Left lobe of liver (tissue), 2 donors: ENCODE data around the gene SUFU. TPM values are rescaled to one million over a fixed set of nuclear protein-coding genes. Genes with fewer than 3 reads are reported as not detected.
"Not testable (repeated sequence)": the region's sequence is repeated elsewhere in the genome, so short reads cannot be mapped to it uniquely, and the experiment has no call there.

Source experiments
- ATAC-seq: fragments of 200-7000 bp; cut with Tn5 transposase; one replicate; pipeline ENCODE4 v1.9.1; 2020; ENCODE audit warnings: mild to moderate bottlenecking, moderate library complexity
- DNase-seq: peaks from one replicate; pipeline ENCODE4 v3.0.0-alpha.2; 2020; ENCODE audit warnings: low spot score
- total RNA-seq: library from RNA; stranded (reverse); gene quantifications from one replicate; pipeline ENCODE4 v1.2.1, GENCODE V29; 2021
- donor health status: DM: no; HTN: no; CAD: no; lungs with moderate emphysema.
- donor health status: DM: no; HTN: yes; CAD: no.

Gene SUFU
- total RNA-seq, 1 donor from 2014 or later, result 6.8 TPM

DNA sequence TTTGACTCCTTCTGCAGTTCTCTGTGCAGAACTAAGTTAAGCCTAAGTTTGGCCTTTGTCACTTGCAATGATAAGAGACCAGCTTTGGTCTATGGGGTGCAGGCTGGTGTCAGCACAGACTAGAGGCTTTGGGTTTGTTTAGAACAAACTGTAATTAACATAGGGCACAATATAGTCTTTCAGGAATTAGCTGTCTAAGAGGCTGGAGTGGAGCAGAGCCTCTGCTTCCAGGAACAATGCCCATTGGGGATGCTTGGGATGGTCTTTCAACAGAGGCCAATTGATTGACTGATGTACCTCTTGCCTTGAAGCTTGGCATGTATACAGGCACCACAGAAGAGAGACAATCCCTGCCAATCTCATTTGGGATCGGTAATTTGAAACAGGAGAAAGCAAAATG, 4.7 kb downstream of the SUFU start:
- ATAC-seq (no peak), DNase-seq (no peak)

GRCh38 chr10:102509387-102509786, 5.6 kb downstream of the SUFU start:
- DNase-seq (no peak), ATAC-seq (no peak)

DNA sequence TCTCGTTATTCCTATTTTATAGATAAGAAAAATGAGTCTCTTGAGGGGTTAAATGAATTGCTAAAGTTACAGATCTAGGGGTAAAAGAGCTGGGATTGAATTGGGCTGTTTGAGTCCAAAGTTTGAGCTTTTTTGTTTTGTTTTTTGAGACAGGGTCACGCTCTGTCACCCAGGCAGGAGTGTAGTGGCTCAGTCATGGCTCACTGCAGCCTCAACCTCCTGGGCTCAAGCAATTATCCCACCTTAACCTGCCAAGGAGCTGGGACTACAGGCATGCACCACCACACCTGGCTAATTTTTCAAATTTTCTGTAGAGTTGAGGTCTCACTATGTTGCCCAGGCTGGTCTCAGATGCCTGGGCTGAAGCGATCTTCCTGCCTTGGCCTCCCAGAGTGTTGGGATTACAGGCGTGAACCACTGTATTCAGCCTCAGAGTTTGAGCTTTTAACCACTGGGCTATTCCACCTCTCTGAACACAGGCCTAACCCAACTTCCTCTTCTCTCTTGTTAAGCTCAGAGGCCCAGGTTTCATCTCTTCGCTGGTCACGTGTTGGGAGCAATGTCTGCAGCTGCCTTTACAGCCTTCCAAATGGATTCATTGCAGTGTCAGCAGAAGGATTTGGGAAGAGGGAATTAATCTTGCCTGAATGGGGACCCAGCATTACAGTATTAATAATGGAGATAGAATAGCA, 8.0 kb downstream of the SUFU start:
- ATAC-seq, result peak; percentile 78
- DNase-seq, result no peak

GRCh38 chr10:102514487-102515311, 10.9 kb downstream of the SUFU start:
- ATAC-seq (peak; percentile 38), DNase-seq (peak; percentile 14)

GRCh38 chr10:102515724-102516123, 12.0 kb downstream of the SUFU start:
- DNase-seq, result peak; percentile 27
- no peak for ATAC-seq

- ATAC-seq, result no peak
- peak; percentile 5 for DNase-seq
These were observed 13.8 kb downstream of the SUFU start for GRCh38 chr10:102517553-102517952.

GRCh38 chr10:102519246-102519825, 15.6 kb downstream of the SUFU start:
- no peak for ATAC-seq
- DNase-seq, result no peak

DNA sequence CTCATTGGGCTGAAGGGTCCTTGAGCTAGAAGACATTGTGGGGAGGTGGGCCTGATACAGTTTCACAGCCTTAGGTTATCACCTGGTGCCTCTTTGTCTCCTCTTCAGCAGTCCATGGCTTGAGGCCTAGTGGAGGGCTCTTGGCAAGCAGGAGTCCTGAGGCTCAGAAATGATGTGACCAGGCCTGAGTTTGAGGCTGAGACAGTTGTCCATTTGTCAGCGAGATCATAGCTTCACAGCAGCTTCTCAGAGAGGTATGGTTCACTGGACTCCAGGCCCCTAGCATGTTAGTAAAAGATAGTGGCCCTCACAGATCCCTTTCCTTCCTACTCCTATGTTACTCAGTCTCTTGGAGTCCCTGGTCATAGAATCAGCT, 19.1 kb downstream of the SUFU start:
- no peak for ATAC-seq
- peak; percentile 8 for DNase-seq

DNA sequence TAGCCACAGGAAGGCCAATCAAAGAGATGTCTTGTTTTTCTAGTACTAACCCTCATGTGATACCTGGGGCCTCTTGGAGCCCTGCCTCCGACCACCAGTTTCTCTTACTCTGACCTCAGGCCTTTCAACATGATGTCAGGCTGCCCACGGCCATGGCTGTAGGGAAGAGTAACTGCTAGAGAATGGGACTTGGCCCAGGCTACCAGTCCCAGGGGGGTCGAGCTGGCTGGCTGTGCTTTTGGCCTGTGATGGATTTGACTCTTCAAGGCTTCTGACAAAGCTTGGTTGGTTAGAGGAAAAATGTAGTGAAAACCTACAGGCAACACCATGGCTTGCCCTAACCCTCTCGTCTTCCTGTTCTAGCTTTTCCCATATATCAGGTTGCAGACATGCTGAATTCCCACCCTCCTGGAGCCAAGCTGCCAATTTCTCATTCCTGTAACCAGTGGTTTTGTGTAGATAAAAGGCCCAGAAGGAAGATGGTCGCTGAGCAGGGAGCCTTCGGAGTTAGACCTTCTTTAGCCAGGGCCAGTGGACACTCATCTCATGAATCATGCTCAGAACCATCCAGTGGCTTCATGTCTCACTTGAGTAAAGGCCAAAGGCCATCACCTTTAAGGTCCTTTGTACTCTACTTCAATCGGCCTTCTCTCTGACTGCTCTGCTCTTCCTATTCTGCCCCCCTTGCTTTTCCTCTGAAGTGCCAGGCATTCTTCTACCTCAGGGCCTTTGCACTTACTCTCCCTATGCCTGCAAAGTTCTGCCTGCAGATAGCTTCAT, 19.7 kb downstream of the SUFU start:
- no peak for ATAC-seq
- DNase-seq, result no peak

DNA sequence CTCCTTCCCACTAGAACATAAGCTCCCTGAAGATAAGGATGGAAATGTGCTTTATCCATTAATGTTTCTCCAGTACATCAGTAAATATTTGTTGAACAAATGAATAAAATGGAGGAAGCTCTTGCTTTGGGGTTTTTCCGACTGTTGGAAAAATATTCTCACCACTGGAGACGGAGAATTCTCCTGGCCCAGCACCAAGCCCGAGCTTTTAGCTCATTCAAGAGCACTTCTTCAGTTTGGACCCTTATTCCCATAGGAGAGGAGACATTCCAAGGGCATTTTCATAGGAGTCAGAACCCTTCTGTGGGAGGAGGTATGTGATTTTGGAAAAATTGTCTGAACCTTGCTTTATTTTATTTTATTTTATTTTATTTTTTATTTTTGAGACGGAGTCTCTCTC, 21.0 kb downstream of the SUFU start:
- ATAC-seq, result no peak

GRCh38 chr10:102527546-102527945, 23.8 kb downstream of the SUFU start:
- DNase-seq, result no peak
- ATAC-seq, result no peak

More for the DNA sequence above, 21.0 kb downstream of the SUFU start:
- DNase-seq, result no peak

GRCh38 chr10:102534333-102534732, 30.6 kb downstream of the SUFU start:
- peak; percentile 13 for ATAC-seq

DNA sequence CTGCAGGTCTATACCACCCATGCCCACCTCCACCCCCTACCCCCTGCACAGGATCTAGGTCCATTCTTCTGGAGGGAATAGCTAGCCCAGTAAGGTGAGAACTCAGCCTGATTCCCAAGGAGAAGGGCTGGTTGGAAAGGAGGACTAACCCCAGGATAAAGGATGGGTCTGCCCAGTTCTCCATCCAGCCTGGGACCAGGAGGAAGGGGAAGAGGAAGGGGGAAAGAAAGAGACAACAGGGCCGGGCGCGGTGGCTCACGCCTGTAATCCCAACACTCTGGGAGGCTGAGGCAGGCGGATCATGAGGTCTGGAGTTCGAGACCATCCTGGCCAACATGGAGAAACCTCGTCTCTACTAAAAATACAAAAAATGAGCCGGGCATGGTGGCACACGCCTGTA, 31.2 kb downstream of the SUFU start:
- not testable (repeated sequence) for DNase-seq, ATAC-seq

More at GRCh38 chr10:102534333-102534732, 30.6 kb downstream of the SUFU start:
- no peak for DNase-seq

- DNase-seq (no peak), ATAC-seq (no peak)
These were observed 31.8 kb downstream of the SUFU start for GRCh38 chr10:102535481-102536147.

DNA sequence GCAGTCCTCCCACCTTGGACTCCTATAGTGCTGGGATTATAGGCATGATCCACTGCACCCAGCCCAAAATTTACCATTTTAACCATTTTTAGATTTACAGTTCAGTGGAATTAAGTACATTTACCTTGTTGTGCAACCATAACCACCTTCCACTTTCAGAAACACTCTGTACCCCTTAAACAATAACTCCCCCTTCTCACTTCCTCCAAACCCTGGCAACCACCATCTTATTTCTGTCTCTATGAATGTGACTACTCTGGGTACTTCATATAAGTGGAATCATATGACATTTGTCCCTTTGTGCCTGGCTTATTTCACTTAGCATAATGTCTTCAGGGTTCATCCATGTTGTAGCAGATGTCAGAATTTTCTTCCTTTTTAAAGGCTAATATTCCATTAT, 33.6 kb downstream of the SUFU start:
- ATAC-seq, result no peak
- DNase-seq, result no peak

DNA sequence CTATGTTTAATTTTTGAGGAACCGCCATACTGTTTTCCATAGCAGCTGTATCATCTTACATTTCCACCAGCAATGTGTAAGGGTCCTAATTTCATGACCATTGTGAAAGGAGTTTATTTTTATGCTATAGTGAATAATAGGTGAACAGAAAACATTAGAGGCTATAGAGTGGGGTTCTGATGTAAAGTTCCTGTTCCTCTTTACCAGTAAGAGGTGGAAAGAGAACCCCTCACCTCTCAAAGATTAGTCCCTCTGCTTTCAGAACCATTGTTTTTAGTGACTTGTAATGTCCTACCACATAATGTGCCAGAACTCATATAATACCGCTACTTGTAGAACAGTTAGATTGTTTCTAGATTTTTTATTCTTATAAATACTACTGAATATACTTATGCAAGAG, 34.2 kb downstream of the SUFU start:
- ATAC-seq, result no peak
- DNase-seq, result no peak

- no peak for ATAC-seq
- DNase-seq, result no peak
These were observed 35.0 kb downstream of the SUFU start for GRCh38 chr10:102538811-102539210.

DNA sequence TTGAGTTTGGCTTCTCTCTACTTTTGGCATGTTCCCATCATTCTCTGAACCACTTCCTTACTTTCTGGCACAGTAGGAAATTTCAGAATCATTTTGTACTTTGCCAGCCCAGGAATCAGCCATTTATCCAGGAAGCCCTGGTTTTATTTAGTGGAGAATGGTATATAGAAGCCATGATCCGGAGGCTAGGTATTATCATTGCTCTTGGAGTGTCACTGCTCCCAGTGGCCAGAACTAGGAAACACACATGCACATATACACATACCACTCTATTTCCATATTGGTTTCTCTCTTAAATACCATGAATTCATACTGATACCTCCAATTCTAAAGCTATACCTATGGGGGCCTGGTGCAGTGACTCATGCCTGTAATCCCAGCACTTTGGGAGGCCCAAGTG, 36.3 kb downstream of the SUFU start:
- DNase-seq, result no peak
- peak; percentile 47 for ATAC-seq

DNA sequence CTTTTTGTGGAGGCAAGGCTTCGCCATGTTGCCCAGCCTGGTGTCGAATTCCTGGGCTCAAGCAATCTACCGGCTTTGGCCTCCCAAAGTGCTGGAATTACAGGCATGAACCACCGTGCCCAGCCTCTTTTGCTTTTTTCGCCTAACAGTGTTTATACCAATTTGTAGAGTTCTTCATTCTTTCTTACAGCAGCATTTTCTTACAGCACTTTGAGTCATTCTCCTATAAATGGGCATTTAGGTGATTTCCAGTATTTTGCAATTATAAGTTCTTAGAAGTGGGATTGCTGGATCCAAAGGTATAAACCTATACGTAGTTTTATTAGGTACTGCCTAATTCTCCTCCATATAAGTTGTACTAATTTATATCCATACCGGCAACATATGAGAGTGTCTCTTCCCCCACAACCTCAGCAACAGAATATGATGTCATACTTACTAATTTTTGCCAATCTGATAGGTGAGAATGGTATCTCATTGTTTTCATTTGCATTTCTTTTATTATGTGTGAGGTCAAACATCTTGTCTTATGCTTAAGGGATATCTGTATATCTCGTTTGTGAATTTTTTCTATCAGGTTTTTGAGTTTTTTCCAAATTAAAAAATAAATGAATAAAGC, 39.1 kb downstream of the SUFU start:
- ATAC-seq (no peak), DNase-seq (no peak)

DNA sequence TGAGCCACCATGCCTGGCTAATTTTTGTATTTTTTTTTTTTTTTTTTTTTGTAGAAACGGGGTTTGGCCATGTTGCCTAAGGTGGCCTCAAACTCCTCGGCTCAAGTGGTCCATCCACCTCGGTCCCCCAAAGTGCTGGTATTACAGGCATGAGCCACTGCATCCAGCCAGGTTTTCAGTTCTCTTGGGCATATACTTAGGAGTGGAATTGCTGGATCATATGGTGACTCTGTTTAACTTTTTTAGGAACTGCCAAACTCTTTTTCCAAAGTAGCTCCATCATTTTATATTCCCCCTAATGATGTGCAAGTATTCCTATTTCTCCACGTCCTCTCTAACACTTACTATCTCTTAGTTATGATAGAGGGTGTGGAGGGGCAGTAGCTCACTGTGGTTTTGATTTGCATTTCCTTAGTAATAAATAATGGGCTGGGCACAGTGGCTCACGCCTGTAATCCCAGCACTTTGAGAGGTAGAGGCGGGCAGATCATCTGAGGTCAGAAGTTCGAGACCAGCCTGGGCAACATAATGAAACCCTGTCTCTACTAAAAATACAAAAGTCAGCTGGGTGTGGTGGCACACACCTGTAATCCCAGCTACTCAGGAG, 41.6 kb downstream of the SUFU start:
- ATAC-seq (no peak), DNase-seq (no peak)
